GM12801 (cell line): ENCODE results near the gene ST3GAL2.

Source experiments
- CTCF ChIP-seq: IDR thresholded peaks from one replicate; pipeline ENCODE4 v1.5.1; 2011; ENCODE audit warnings: control low read depth; ENCODE audit not compliant: insufficient read length; ENCODE audit errors: extremely low read depth

Gene ST3GAL2

GRCh38 chr16:70410734-70411133, 28.2 kb downstream of the ST3GAL2 start:
- TF ChIP-seq CTCF = no peak

GRCh38 chr16:70407811-70408274, 31.1 kb downstream of the ST3GAL2 start:
- no peak for TF ChIP-seq CTCF

- no peak for TF ChIP-seq CTCF
Measured at GRCh38 chr16:70402916-70403659, 35.8 kb downstream of the ST3GAL2 start.

GRCh38 chr16:70399951-70400350, 38.9 kb downstream of the ST3GAL2 start:
- TF ChIP-seq CTCF = no peak

GRCh38 chr16:70399381-70399780, 39.5 kb downstream of the ST3GAL2 start:
- no peak for TF ChIP-seq CTCF

GRCh38 chr16:70398177-70398743, 40.6 kb downstream of the ST3GAL2 start:
- TF ChIP-seq CTCF = no peak

GRCh38 chr16:70396246-70396904, 42.5 kb downstream of the ST3GAL2 start:
- no peak for TF ChIP-seq CTCF
